ENCODE results near the gene TMPRSS9. TPM values are rescaled to one million over a fixed set of nuclear protein-coding genes. Genes with fewer than 3 reads are reported as not detected.

Gene TMPRSS9
- total RNA-seq, 1 experiment from 2014 or later, result 0.23 TPM

DNA sequence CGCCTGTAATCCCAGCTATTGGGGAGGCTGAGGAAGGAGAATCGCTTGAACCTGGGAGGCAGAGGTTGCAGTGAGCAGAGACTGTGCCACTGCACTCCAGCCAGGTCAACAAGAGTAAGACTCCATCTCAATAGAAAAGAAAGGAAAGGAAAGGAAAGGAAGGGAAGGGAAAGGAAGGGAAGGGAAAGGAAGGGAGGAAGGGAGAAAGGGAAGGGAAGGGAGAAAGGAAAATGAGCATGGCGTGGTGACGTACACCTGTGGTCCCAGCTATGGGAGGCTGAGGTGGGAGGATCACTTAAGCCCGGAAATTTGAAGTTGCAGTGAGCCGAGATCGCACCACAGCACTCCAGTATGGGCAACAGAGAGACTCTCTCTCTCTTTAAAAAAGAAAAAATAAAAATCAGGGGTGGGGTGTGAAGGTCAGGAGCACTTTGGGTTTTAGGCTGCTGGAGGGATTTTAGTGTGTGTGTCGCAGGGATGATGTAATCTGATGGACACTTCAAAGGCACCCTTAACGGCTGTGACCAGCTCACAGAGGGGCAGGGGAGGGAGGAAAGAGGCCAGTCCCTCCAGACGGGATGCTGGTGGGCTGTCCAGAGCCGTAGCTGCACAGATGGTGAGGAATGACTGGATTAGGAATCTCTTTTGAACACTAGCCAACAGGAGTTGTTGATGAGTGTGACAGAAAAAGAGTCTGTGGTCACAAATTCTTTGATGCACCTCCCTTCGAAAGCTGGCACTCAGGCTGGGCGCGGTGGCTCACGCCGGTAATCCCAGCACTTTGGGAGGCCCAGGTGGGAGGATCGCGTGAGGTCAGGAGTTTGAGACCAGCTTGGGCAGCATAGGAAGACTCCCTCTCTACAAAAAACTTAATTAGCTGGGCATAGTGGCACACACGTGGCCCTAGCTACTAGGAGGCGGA lies 27.6 kb downstream of the TMPRSS9 start:
- ChIA-PET CTCF (no interaction called here), POLR2A (interaction anchor here (0.6 kb wide), 1 partner anchor 9 kb away, joined by 4 read pairs; no protein-coding TSS in a partner anchor)
- no TSS peak for BruUV-seq (replicated peaks)

DNA sequence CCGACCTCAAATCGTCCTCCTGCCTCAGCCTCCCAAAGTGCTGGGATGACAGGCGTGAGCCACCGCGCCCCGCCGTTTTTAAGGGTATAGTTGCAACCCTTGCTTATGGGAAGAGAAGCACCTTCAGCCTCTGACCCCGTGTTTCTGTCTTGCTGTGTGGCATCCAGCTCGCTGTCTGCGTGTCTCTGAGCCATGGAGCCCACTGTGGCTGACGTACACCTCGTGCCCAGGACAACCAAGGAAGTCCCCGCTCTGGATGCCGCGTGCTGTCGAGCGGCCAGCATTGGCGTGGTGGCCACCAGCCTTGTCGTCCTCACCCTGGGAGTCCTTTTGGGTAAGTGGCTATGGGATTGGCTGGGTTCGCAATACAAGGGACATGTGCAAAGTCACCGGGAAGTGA lies 29.5 kb downstream of the TMPRSS9 start:
- in situ Hi-C loops (cut with HindIII; ENCODE audit: low pct_unique_long_range_greater_than_20kb, low sequenced_read_pairs), result no loop called here
- intact Hi-C loops (cut with micrococcal nuclease; ENCODE audit: unreplicated experiment), result no loop called here

More for the DNA sequence above, 27.6 kb downstream of the TMPRSS9 start:
- Histone ChIP-seq H3K27me3 (ENCODE audit: control insufficient read depth, insufficient read depth, low read length) (no peaks in the 10 kb centered on the region), H3K36me3 (ENCODE audit: control insufficient read depth, insufficient read depth, low read length) (no peaks in the 10 kb centered on the region), H3K9me3 (ENCODE audit: control insufficient read depth, insufficient read depth, low read depth, low read length) (no peaks in the 10 kb centered on the region), H3K4me1 (ENCODE audit: control insufficient read depth, insufficient read depth, low read length) (peaks cover 7% of the 10 kb centered on the region; the same call in 1 of the 2 replicates), H3K27ac (ENCODE audit: low read length) (no peak overlapping the region; the same call in 1 of the 2 replicates), H3K4me3 (ENCODE audit: low read depth in 2 of 2, low read length in 2 of 2) (no peak overlapping the region)
- intact Hi-C loops (cut with micrococcal nuclease; ENCODE audit: unreplicated experiment) (no loop called here), in situ Hi-C loops (cut with HindIII; ENCODE audit: low pct_unique_long_range_greater_than_20kb, low sequenced_read_pairs) (no loop called here)
- no peak for ATAC-seq
- TF ChIP-seq SIN3A (IDR thresholded peaks at IDR 0.05; ENCODE audit: borderline replicate concordance, insufficient read depth, low read depth, low read length) (no peak), TCF7L2 (IDR thresholded peaks at IDR 0.05; ENCODE audit: low read depth, low read length) (no peak), POLR2AphosphoS5 (IDR thresholded peaks at IDR 0.05; ENCODE audit: low read depth, low read length) (no peak)
- TF ChIP-seq, protein P1, sequence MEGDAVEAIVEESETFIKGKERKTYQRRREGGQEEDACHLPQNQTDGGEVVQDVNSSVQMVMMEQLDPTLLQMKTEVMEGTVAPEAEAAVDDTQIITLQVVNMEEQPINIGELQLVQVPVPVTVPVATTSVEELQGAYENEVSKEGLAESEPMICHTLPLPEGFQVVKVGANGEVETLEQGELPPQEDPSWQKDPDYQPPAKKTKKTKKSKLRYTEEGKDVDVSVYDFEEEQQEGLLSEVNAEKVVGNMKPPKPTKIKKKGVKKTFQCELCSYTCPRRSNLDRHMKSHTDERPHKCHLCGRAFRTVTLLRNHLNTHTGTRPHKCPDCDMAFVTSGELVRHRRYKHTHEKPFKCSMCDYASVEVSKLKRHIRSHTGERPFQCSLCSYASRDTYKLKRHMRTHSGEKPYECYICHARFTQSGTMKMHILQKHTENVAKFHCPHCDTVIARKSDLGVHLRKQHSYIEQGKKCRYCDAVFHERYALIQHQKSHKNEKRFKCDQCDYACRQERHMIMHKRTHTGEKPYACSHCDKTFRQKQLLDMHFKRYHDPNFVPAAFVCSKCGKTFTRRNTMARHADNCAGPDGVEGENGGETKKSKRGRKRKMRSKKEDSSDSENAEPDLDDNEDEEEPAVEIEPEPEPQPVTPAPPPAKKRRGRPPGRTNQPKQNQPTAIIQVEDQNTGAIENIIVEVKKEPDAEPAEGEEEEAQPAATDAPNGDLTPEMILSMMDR (IDR thresholded peaks at IDR 0.05), result no peak
- TF ChIP-seq, protein P2, sequence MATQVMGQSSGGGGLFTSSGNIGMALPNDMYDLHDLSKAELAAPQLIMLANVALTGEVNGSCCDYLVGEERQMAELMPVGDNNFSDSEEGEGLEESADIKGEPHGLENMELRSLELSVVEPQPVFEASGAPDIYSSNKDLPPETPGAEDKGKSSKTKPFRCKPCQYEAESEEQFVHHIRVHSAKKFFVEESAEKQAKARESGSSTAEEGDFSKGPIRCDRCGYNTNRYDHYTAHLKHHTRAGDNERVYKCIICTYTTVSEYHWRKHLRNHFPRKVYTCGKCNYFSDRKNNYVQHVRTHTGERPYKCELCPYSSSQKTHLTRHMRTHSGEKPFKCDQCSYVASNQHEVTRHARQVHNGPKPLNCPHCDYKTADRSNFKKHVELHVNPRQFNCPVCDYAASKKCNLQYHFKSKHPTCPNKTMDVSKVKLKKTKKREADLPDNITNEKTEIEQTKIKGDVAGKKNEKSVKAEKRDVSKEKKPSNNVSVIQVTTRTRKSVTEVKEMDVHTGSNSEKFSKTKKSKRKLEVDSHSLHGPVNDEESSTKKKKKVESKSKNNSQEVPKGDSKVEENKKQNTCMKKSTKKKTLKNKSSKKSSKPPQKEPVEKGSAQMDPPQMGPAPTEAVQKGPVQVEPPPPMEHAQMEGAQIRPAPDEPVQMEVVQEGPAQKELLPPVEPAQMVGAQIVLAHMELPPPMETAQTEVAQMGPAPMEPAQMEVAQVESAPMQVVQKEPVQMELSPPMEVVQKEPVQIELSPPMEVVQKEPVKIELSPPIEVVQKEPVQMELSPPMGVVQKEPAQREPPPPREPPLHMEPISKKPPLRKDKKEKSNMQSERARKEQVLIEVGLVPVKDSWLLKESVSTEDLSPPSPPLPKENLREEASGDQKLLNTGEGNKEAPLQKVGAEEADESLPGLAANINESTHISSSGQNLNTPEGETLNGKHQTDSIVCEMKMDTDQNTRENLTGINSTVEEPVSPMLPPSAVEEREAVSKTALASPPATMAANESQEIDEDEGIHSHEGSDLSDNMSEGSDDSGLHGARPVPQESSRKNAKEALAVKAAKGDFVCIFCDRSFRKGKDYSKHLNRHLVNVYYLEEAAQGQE (IDR thresholded peaks at IDR 0.05; ENCODE audit: insufficient read depth in 1 of 2, low read depth in 2 of 2, low read length in 1 of 2), result no peak
- DNase-seq (ENCODE audit: low read depth, low spot score), result no peak

More for the DNA sequence above, 29.5 kb downstream of the TMPRSS9 start:
- ATAC-seq (no peak), DNase-seq (ENCODE audit: low read depth, low spot score) (no peak)
- H3K27ac ChIP-seq (ENCODE audit: low read length), result no peak overlapping the region
- no TSS peak for BruUV-seq (replicated peaks)
- CTCF ChIA-PET, result interaction anchor here (0.7 kb wide), 1 partner anchor 113 kb away, joined by 6 read pairs; no protein-coding TSS in a partner anchor
- POLR2A ChIA-PET, result no interaction called here
- H3K4me1 ChIP-seq (ENCODE audit: control insufficient read depth, insufficient read depth, low read length), result peaks cover 7% of the 10 kb centered on the region; the same call in 1 of the 2 replicates
- no peaks in the 10 kb centered on the region for H3K9me3 ChIP-seq (ENCODE audit: control insufficient read depth, insufficient read depth, low read depth, low read length)
- no peaks in the 10 kb centered on the region for H3K27me3 ChIP-seq (ENCODE audit: control insufficient read depth, insufficient read depth, low read length)
- TF ChIP-seq SIN3A (IDR thresholded peaks at IDR 0.05; ENCODE audit: borderline replicate concordance, insufficient read depth, low read depth, low read length) (no peak), POLR2AphosphoS5 (IDR thresholded peaks at IDR 0.05; ENCODE audit: low read depth, low read length) (no peak), TCF7L2 (IDR thresholded peaks at IDR 0.05; ENCODE audit: low read depth, low read length) (no peak)
- TF ChIP-seq, protein P2 (IDR thresholded peaks at IDR 0.05; ENCODE audit: insufficient read depth in 1 of 2, low read depth in 2 of 2, low read length in 1 of 2), result no peak
- TF ChIP-seq, protein P1 (IDR thresholded peaks at IDR 0.05), result no peak
- no peak overlapping the region for H3K4me3 ChIP-seq (ENCODE audit: low read depth in 2 of 2, low read length in 2 of 2)
- no peaks in the 10 kb centered on the region for H3K36me3 ChIP-seq (ENCODE audit: control insufficient read depth, insufficient read depth, low read length)
